Measurements from ENCODE around the gene IL1RAP.

DNA sequence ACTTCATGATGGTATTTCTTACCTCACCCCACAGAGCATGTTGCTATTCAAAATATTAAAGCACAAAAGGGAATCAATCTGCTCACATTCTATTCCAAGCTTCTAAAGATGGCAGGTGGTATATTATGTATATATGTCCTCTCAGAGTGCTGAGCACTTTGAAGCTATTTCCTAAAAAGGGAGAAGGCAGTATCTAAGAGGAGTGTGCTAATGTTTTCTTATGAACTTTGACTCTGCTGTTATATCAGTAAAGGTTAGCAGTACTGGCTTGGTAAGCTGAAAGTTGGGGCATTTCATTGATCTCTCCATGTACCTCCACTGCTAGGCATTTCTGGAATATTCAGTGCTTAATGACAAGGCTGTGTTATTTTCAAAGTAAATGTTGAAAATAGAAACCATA, 43.4 kb downstream of the IL1RAP start:
- TF ChIP-seq, protein P1, sequence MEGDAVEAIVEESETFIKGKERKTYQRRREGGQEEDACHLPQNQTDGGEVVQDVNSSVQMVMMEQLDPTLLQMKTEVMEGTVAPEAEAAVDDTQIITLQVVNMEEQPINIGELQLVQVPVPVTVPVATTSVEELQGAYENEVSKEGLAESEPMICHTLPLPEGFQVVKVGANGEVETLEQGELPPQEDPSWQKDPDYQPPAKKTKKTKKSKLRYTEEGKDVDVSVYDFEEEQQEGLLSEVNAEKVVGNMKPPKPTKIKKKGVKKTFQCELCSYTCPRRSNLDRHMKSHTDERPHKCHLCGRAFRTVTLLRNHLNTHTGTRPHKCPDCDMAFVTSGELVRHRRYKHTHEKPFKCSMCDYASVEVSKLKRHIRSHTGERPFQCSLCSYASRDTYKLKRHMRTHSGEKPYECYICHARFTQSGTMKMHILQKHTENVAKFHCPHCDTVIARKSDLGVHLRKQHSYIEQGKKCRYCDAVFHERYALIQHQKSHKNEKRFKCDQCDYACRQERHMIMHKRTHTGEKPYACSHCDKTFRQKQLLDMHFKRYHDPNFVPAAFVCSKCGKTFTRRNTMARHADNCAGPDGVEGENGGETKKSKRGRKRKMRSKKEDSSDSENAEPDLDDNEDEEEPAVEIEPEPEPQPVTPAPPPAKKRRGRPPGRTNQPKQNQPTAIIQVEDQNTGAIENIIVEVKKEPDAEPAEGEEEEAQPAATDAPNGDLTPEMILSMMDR (IDR thresholded peaks at IDR 0.05 in 2 of 3, conservative IDR thresholded peaks at IDR 0.05 in 1 of 3; ENCODE audit: insufficient read depth in 2 of 3, low read depth in 1 of 3, low read length in 3 of 3), result no peak
- TF ChIP-seq, protein P2, sequence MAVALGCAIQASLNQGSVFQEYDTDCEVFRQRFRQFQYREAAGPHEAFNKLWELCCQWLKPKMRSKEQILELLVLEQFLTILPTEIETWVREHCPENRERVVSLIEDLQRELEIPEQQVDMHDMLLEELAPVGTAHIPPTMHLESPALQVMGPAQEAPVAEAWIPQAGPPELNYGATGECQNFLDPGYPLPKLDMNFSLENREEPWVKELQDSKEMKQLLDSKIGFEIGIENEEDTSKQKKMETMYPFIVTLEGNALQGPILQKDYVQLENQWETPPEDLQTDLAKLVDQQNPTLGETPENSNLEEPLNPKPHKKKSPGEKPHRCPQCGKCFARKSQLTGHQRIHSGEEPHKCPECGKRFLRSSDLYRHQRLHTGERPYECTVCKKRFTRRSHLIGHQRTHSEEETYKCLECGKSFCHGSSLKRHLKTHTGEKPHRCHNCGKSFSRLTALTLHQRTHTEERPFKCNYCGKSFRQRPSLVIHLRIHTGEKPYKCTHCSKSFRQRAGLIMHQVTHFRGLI (CRISPR knock-in tag; IDR thresholded peaks at IDR 0.05), result no peak
- TF ChIP-seq, protein P3, sequence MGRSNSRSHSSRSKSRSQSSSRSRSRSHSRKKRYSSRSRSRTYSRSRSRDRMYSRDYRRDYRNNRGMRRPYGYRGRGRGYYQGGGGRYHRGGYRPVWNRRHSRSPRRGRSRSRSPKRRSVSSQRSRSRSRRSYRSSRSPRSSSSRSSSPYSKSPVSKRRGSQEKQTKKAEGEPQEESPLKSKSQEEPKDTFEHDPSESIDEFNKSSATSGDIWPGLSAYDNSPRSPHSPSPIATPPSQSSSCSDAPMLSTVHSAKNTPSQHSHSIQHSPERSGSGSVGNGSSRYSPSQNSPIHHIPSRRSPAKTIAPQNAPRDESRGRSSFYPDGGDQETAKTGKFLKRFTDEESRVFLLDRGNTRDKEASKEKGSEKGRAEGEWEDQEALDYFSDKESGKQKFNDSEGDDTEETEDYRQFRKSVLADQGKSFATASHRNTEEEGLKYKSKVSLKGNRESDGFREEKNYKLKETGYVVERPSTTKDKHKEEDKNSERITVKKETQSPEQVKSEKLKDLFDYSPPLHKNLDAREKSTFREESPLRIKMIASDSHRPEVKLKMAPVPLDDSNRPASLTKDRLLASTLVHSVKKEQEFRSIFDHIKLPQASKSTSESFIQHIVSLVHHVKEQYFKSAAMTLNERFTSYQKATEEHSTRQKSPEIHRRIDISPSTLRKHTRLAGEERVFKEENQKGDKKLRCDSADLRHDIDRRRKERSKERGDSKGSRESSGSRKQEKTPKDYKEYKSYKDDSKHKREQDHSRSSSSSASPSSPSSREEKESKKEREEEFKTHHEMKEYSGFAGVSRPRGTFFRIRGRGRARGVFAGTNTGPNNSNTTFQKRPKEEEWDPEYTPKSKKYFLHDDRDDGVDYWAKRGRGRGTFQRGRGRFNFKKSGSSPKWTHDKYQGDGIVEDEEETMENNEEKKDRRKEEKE (IDR thresholded peaks at IDR 0.05; ENCODE audit: borderline replicate concordance in 1 of 2, control insufficient read depth in 1 of 2, low read depth in 2 of 2, low read length in 1 of 2), result no peak
- TF ChIP-seq ZNF311 (CRISPR knock-in tag; IDR thresholded peaks at IDR 0.05) (no peak), YY1 (IDR thresholded peaks at IDR 0.05; ENCODE audit: borderline replicate concordance in 1 of 3, control insufficient read depth in 1 of 3, extremely low read depth in 1 of 3, insufficient read depth in 3 of 3, insufficient read length in 1 of 3, insufficient replicate concordance in 2 of 3, low read depth in 1 of 3, low read length in 2 of 3) (no peak), CCAR2 (IDR thresholded peaks at IDR 0.05; ENCODE audit: low read depth, low read length) (no peak), ZNF76 (CRISPR knock-in tag; IDR thresholded peaks at IDR 0.05; ENCODE audit: borderline replicate concordance) (no peak), POLR2A (conservative IDR thresholded peaks at IDR 0.05) (no peak), ZNF239 (CRISPR knock-in tag; IDR thresholded peaks at IDR 0.05) (no peak), SP2 (IDR thresholded peaks at IDR 0.05; ENCODE audit: extremely low read depth, low read depth, low read length, poor library complexity, severe bottlenecking) (no peak), CBFB (CRISPR knock-in tag; IDR thresholded peaks at IDR 0.05) (no peak)
- TF ChIP-seq, protein P4, sequence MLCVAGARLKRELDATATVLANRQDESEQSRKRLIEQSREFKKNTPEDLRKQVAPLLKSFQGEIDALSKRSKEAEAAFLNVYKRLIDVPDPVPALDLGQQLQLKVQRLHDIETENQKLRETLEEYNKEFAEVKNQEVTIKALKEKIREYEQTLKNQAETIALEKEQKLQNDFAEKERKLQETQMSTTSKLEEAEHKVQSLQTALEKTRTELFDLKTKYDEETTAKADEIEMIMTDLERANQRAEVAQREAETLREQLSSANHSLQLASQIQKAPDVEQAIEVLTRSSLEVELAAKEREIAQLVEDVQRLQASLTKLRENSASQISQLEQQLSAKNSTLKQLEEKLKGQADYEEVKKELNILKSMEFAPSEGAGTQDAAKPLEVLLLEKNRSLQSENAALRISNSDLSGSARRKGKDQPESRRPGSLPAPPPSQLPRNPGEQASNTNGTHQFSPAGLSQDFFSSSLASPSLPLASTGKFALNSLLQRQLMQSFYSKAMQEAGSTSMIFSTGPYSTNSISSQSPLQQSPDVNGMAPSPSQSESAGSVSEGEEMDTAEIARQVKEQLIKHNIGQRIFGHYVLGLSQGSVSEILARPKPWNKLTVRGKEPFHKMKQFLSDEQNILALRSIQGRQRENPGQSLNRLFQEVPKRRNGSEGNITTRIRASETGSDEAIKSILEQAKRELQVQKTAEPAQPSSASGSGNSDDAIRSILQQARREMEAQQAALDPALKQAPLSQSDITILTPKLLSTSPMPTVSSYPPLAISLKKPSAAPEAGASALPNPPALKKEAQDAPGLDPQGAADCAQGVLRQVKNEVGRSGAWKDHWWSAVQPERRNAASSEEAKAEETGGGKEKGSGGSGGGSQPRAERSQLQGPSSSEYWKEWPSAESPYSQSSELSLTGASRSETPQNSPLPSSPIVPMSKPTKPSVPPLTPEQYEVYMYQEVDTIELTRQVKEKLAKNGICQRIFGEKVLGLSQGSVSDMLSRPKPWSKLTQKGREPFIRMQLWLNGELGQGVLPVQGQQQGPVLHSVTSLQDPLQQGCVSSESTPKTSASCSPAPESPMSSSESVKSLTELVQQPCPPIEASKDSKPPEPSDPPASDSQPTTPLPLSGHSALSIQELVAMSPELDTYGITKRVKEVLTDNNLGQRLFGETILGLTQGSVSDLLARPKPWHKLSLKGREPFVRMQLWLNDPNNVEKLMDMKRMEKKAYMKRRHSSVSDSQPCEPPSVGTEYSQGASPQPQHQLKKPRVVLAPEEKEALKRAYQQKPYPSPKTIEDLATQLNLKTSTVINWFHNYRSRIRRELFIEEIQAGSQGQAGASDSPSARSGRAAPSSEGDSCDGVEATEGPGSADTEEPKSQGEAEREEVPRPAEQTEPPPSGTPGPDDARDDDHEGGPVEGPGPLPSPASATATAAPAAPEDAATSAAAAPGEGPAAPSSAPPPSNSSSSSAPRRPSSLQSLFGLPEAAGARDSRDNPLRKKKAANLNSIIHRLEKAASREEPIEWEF (CRISPR knock-in tag; IDR thresholded peaks at IDR 0.05), result no peak
- TF ChIP-seq, protein P5, sequence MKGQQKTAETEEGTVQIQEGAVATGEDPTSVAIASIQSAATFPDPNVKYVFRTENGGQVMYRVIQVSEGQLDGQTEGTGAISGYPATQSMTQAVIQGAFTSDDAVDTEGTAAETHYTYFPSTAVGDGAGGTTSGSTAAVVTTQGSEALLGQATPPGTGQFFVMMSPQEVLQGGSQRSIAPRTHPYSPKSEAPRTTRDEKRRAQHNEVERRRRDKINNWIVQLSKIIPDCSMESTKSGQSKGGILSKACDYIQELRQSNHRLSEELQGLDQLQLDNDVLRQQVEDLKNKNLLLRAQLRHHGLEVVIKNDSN (CRISPR knock-in tag; IDR thresholded peaks at IDR 0.05), result no peak
